ENCODE data around the gene NEGR1.

- no peak for TF ChIP-seq CTCF (IDR thresholded peaks at IDR 0.05)
- TF ChIP-seq ZFX (IDR thresholded peaks at IDR 0.05; ENCODE audit: borderline replicate concordance): no peak
These were observed 932.0 kb downstream of the NEGR1 start for GRCh38 chr1:71350330-71350729.

Measured in 22Rv1 (cell line).